ENCODE measurements around the gene MTTP.

DNA sequence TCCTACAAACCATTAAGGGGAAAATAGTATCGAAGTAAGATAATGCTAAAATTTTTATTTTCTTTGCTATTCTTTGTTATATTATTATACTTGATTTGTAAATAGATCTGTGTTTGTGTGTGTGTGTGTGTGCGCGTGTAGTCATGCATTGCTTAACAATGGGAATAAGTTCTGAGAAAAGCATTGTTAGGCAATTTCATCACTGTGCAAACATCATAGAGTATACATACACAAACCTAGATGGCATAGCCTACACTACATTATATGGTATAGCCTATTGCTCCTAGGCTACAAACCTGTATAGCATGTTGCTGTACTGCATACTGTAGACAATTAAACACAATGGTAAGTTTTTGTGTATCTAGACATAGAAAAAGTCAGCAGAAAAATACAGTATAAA lies 17.1 kb downstream of the MTTP start:
- TF ChIP-seq, protein P1, sequence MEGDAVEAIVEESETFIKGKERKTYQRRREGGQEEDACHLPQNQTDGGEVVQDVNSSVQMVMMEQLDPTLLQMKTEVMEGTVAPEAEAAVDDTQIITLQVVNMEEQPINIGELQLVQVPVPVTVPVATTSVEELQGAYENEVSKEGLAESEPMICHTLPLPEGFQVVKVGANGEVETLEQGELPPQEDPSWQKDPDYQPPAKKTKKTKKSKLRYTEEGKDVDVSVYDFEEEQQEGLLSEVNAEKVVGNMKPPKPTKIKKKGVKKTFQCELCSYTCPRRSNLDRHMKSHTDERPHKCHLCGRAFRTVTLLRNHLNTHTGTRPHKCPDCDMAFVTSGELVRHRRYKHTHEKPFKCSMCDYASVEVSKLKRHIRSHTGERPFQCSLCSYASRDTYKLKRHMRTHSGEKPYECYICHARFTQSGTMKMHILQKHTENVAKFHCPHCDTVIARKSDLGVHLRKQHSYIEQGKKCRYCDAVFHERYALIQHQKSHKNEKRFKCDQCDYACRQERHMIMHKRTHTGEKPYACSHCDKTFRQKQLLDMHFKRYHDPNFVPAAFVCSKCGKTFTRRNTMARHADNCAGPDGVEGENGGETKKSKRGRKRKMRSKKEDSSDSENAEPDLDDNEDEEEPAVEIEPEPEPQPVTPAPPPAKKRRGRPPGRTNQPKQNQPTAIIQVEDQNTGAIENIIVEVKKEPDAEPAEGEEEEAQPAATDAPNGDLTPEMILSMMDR (IDR thresholded peaks at IDR 0.05), result no peak
- TF ChIP-seq POLR2A (IDR thresholded peaks at IDR 0.05) (no peak), POLR2AphosphoS5 (IDR thresholded peaks at IDR 0.05) (no peak)

All from breast epithelium (tissue), 3 donors.